ENCODE results near the gene FXR2. TPM values are rescaled to one million over a fixed set of nuclear protein-coding genes. Genes with fewer than 3 reads are reported as not detected.

FXR2 gene
- total RNA-seq, 1 experiment from 2014 or later: 49.7 TPM

GRCh38 chr17:7550344-7550743, 64.4 kb downstream of the FXR2 start:
- BruUV-seq (replicated peaks): no TSS peak
- Histone ChIP-seq H3K4me1 (ENCODE audit: control insufficient read depth in 1 of 2, insufficient read depth in 2 of 2, low read length in 2 of 2) (peaks cover 6 to 16% of the 10 kb centered on the region in 2 experiments), H3K9me3 (ENCODE audit: control insufficient read depth in 1 of 2, insufficient read depth in 1 of 2, low read depth in 1 of 2, low read length in 2 of 2) (no peaks in the 10 kb centered on the region), H3K9me2 (ENCODE audit: insufficient read depth) (no peaks in the 10 kb centered on the region), H3K4me2 (ENCODE audit: low read length) (no peak overlapping the region), H2AFZ (ENCODE audit: low read depth, low read length, poor library complexity, severe bottlenecking) (no peak overlapping the region), H3K4me3 (replicated peaks in 1 of 2; ENCODE audit: low read depth in 1 of 2, low read length in 2 of 2) (no peak overlapping the region), H3K27me3 (ENCODE audit: insufficient read depth, low read length) (no peaks in the 10 kb centered on the region), H3K36me3 (ENCODE audit: control insufficient read depth in 1 of 2, insufficient read depth in 2 of 2, low read length in 2 of 2) (no peaks in the 10 kb centered on the region), H4K20me1 (ENCODE audit: insufficient read depth) (no peaks in the 10 kb centered on the region), H3K79me2 (ENCODE audit: insufficient read depth, low read length) (no peaks in the 10 kb centered on the region), H3K27ac (ENCODE audit: low read depth, low read length) (no peak overlapping the region), H3K9ac (ENCODE audit: low read length) (no peak overlapping the region)
- POLR2A ChIA-PET: no interaction called here
- TF ChIP-seq RAD21 (IDR thresholded peaks at IDR 0.05; ENCODE audit: low read depth) (no peak), SIN3A (IDR thresholded peaks at IDR 0.05; ENCODE audit: low read depth) (no peak), SRF (IDR thresholded peaks at IDR 0.05; ENCODE audit: low read depth) (no peak), TCF7L2 (IDR thresholded peaks at IDR 0.05; ENCODE audit: borderline replicate concordance, extremely low read depth, insufficient read depth, insufficient read length) (no peak), ELF1 (IDR thresholded peaks at IDR 0.05; ENCODE audit: borderline replicate concordance, low read depth) (no peak), EZH2phosphoT487 (IDR thresholded peaks at IDR 0.05; ENCODE audit: borderline replicate concordance) (no peak), EGR1 (IDR thresholded peaks at IDR 0.05; ENCODE audit: low read depth) (no peak), POLR2AphosphoS5 (IDR thresholded peaks at IDR 0.05; ENCODE audit: low read depth, low read length) (no peak), CEBPB (IDR thresholded peaks at IDR 0.05; ENCODE audit: low read depth) (no peak), SP1 (IDR thresholded peaks at IDR 0.05; ENCODE audit: low read depth) (no peak), ZBTB33 (IDR thresholded peaks at IDR 0.05; ENCODE audit: extremely low read depth, insufficient replicate concordance, low read length) (no peak), FOSL1 (IDR thresholded peaks at IDR 0.05; ENCODE audit: low read depth) (no peak), MAX (IDR thresholded peaks at IDR 0.05) (no peak), CBX3 (IDR thresholded peaks at IDR 0.05; ENCODE audit: low read depth) (no peak), JUND (IDR thresholded peaks at IDR 0.05) (no peak), REST (IDR thresholded peaks at IDR 0.05; ENCODE audit: low read depth) (no peak), ATF3 (IDR thresholded peaks at IDR 0.05) (no peak), POLR2A (IDR thresholded peaks at IDR 0.05; ENCODE audit: borderline replicate concordance, extremely low read depth, insufficient read depth, insufficient read length) (no peak)
- ATAC-seq: no peak
- no peak for DNase-seq (ENCODE audit: low read depth, low spot score)
- intact Hi-C loops (cut with micrococcal nuclease): no loop called here
- RAD21 ChIA-PET (ENCODE audit: low non-redundant PET in 1 of 2, low total read pairs in 2 of 2, uncharacterized antibody in 2 of 2, unreplicated experiment in 2 of 2): no interaction called here
- CTCF ChIA-PET: no interaction called here
